HepG2 (cell line): ENCODE data around the gene RPH3AL. TPM values are rescaled to one million over a fixed set of nuclear protein-coding genes. Genes with fewer than 3 reads are reported as not detected.

ENCODE experiments used
- ATAC-seq: fragments of 200-7000 bp; cut with Tn5 transposase; 3 replicates; pipeline ENCODE4 v1.9.1; 2020; ENCODE audit warnings: mild to moderate bottlenecking, moderate library complexity
- BruUV-seq: library from RNA; stranded (reverse); fragments of 400-500 nt; replicated peaks from 2 replicates; lab custom pipeline; 2021; lab: Mats Ljungman, UMichigan
- CTCF ChIA-PET: fragments of 300-600 bp; formaldehyde crosslinking; extraction: SDS; loops from one replicate; lab custom pipeline; 2021; ENCODE audit warnings: low total read pairs, inconsistent platforms, low intra/inter-chr PET ratio; lab: Yijun Ruan, JAX
- POLR2A ChIA-PET: fragments of 350-600 bp; sonication (Branson Sonifier 250); formaldehyde crosslinking; loops from one replicate; lab custom pipeline; 2020; ENCODE audit warnings: antibody characterized with exemption, inconsistent platforms; lab: Yijun Ruan, JAX
- DNase-seq: peaks from one replicate; pipeline ENCODE4 v3.0.0-alpha.2; 2015; ENCODE audit warnings: low spot score
- FAIRE-seq: peaks from 3 replicates; lab custom pipeline; 2011; peaks lifted over from hg19 to GRCh38; lab: Jason Lieb, UNC
- H2AFZ ChIP-seq: one replicate; pipeline ENCODE4 v1.6.1; 2011; ENCODE audit warnings: low read length, inconsistent platforms
- H3K27ac ChIP-seq: fragments of 300-600 bp; 3 replicates; pipeline ENCODE4 v1.8.0; 2011; ENCODE audit warnings: mixed run types, mild to moderate bottlenecking, mixed read lengths, low read length, inconsistent platforms; ENCODE audit not compliant: insufficient read depth; ENCODE audit errors: extremely low read length
- H3K27me3 ChIP-seq, 2 experiments: fragments of 200-600 bp in 1 of 2; 2 replicates in 1 of 2; 3 replicates in 1 of 2; pipeline versions ENCODE4 v1.6.0 to v1.8.0; 2011; ENCODE audit warnings: low read length in 2 of 2, mild to moderate bottlenecking in 2 of 2, moderate library complexity in 2 of 2, inconsistent platforms in 1 of 2; ENCODE audit not compliant: insufficient read depth in 2 of 2, control insufficient read depth in 1 of 2
- H3K36me3 ChIP-seq, 2 experiments: fragments of 200-600 bp in 1 of 2; replicated peaks in 1 of 2; 2 replicates in 1 of 2; 3 replicates in 1 of 2; pipeline versions ENCODE4 v1.5.1 to v1.8.0; 2011; ENCODE audit warnings: low read length in 2 of 2, inconsistent platforms in 1 of 2; ENCODE audit not compliant: insufficient read depth in 2 of 2, control insufficient read depth in 1 of 2
- H3K4me1 ChIP-seq: 2 replicates; pipeline ENCODE4 v1.5.1; 2012; ENCODE audit warnings: low read length, inconsistent platforms; ENCODE audit not compliant: insufficient read depth
- H3K4me2 ChIP-seq: 2 replicates; pipeline ENCODE4 v1.6.0; 2011; ENCODE audit warnings: low read depth, low read length, inconsistent platforms
- H3K4me3 ChIP-seq, 3 experiments: fragments of 200-600 bp in 1 of 3; sonication (generic), shearing (Covaris generic) in 1 of 3; replicated peaks in 1 of 3; 2 replicates each; pipeline ENCODE4 v1.5.1; 2011 to 2016; ENCODE audit warnings: low read length in 3 of 3, inconsistent platforms in 2 of 3, low read depth in 2 of 3, mild to moderate bottlenecking in 2 of 3, control low read depth in 1 of 3, mixed read lengths in 1 of 3; ENCODE audit not compliant: insufficient read depth in 1 of 3
- H3K79me2 ChIP-seq: one replicate; pipeline ENCODE4 v1.6.1; 2011; ENCODE audit warnings: low read length, inconsistent platforms; ENCODE audit not compliant: insufficient read depth
- H3K9ac ChIP-seq: 2 replicates; pipeline ENCODE4 v1.6.0; 2011; ENCODE audit warnings: mild to moderate bottlenecking, low read depth, low read length, inconsistent platforms; ENCODE audit not compliant: insufficient read depth
- H3K9me3 ChIP-seq: 2 replicates; pipeline ENCODE4 v1.5.1; 2012; ENCODE audit warnings: mild to moderate bottlenecking, low read length
- H4K20me1 ChIP-seq: 2 replicates; pipeline ENCODE4 v1.6.0; 2011; ENCODE audit warnings: inconsistent platforms, mild to moderate bottlenecking, low read length, moderate library complexity; ENCODE audit not compliant: insufficient read depth
- GFI1 ChIP-seq: sonication (generic); formaldehyde crosslinking; IDR thresholded peaks from 2 replicates; pipeline ENCODE4 v1.5.0; 2020; ENCODE audit warnings: missing genetic modification reagents, mild to moderate bottlenecking, borderline replicate concordance
- MXD3 ChIP-seq: IDR thresholded peaks from 2 replicates; pipeline ENCODE4 v1.6.1; 2016; ENCODE audit warnings: mild to moderate bottlenecking, missing biosample characterization, missing genetic modification reagents
- NCOA2 ChIP-seq: sonication (generic); formaldehyde crosslinking; IDR thresholded peaks from 2 replicates; pipeline ENCODE4 v1.8.0; 2022; ENCODE audit warnings: inconsistent platforms
- SMAD1 ChIP-seq: sonication (generic); formaldehyde crosslinking; IDR thresholded peaks from 2 replicates; pipeline ENCODE4 v1.4.0; 2020; ENCODE audit warnings: missing genetic modification reagents, low read depth, mild to moderate bottlenecking, borderline replicate concordance
- ZFP82 ChIP-seq: sonication (generic); formaldehyde crosslinking; IDR thresholded peaks from 2 replicates; pipeline ENCODE4 v1.5.1; 2020; ENCODE audit warnings: mild to moderate bottlenecking, missing genetic modification reagents, borderline replicate concordance
- ZNF605 ChIP-seq: sonication (generic); formaldehyde crosslinking; IDR thresholded peaks from 2 replicates; pipeline ENCODE4 v1.8.0; 2022; ENCODE audit warnings: mild to moderate bottlenecking, missing genetic modification reagents
- ZNF777 ChIP-seq: sonication (generic); formaldehyde crosslinking; IDR thresholded peaks from 2 replicates; pipeline ENCODE4 v1.4.0; 2020; ENCODE audit warnings: missing genetic modification reagents
- ZNF782 ChIP-seq: sonication (generic); formaldehyde crosslinking; IDR thresholded peaks from 2 replicates; pipeline ENCODE4 v1.4.0; 2020; ENCODE audit warnings: missing genetic modification reagents, mild to moderate bottlenecking, borderline replicate concordance
- WGBS: methylation state at CpG from one replicate; pipeline ENCODE4 v1.1.6; 2017; ENCODE audit warnings: low lambda C conversion rate; 5-methylcytosine and 5-hydroxymethylcytosine counted together
- in situ Hi-C: cut with HindIII; loops from 2 replicates; pipeline ENCODE4 v1.10.0; 2017; ENCODE audit warnings: low pct_unique_long_range_greater_than_20kb; ENCODE audit not compliant: extremely low pct_ligation_motif_present
- intact Hi-C: fragments of 100-400 bp; cut with micrococcal nuclease; formaldehyde crosslinking; loops from one replicate; pipeline ENCODE4 v1.10.0; 2022; ENCODE audit not compliant: unreplicated experiment
- polyA plus RNA-seq, 8 experiments: library from polyadenylated mRNA; depleted of rRNA in 3 of 8; stranded (reverse) in 7 of 8; unstranded in 1 of 8; fragments of >200 nt; fragmentation: Illumina TruSeq in 4 of 8; extraction: Trizol in 4 of 8; gene quantifications; 2 replicates each; pipeline versions ENCODE4 v1.2.1 to v1.2.3, GENCODE V29; 2011 to 2016; ENCODE audit warnings: low read depth in 4 of 8, missing spikeins in 1 of 8, mixed read lengths in 1 of 8; ENCODE audit not compliant: insufficient read depth in 1 of 8
- total RNA-seq, 5 experiments: library from RNA; depleted of rRNA; stranded (reverse); fragments of >200 nt; fragmentation: Illumina TruSeq; extraction: Trizol; gene quantifications; 2 replicates each; pipeline ENCODE4 v1.2.3, GENCODE V29; 2016; ENCODE audit warnings: low read depth in 1 of 5
- TF ChIP-seq, protein P1 (sequence below): sonication (generic); formaldehyde crosslinking; IDR thresholded peaks from 2 replicates; pipeline ENCODE4 v1.5.1; 2020; ENCODE audit warnings: missing genetic modification reagents, mild to moderate bottlenecking, borderline replicate concordance

RPH3AL gene
- total and polyA plus RNA-seq, 2 of the 13 experiments (the other 11 are each of a cell fraction or from before 2014, with no cell fraction given): 7.8 to 16.4 TPM

GRCh38 chr17:252456-252855, 100.2 kb downstream of the RPH3AL start:
- Histone ChIP-seq H4K20me1 (no peaks in the 10 kb centered on the region), H3K4me2 (no peak overlapping the region), H3K9me3 (no peaks in the 10 kb centered on the region), H3K27ac (no peak overlapping the region), H3K36me3 (peaks cover 0 to 5% of the 10 kb centered on the region in 2 experiments; a peak in 1 of 5 replicates), H2AFZ (no peak overlapping the region), H3K4me1 (no peaks in the 10 kb centered on the region), H3K4me3 (no peak overlapping the region), H3K9ac (no peak overlapping the region), H3K79me2 (no peaks in the 10 kb centered on the region), H3K27me3 (no peaks in the 10 kb centered on the region)
- ATAC-seq (no peak), FAIRE-seq (no peak), DNase-seq (no peak)
- 93% methylated on average over 13 of the region's 13 CpGs for WGBS
- in situ Hi-C loops: no loop called here
- BruUV-seq: no TSS peak
- ChIA-PET POLR2A (no interaction called here), CTCF (no interaction called here)
- intact Hi-C loops: no loop called here
- TF ChIP-seq, protein P1, sequence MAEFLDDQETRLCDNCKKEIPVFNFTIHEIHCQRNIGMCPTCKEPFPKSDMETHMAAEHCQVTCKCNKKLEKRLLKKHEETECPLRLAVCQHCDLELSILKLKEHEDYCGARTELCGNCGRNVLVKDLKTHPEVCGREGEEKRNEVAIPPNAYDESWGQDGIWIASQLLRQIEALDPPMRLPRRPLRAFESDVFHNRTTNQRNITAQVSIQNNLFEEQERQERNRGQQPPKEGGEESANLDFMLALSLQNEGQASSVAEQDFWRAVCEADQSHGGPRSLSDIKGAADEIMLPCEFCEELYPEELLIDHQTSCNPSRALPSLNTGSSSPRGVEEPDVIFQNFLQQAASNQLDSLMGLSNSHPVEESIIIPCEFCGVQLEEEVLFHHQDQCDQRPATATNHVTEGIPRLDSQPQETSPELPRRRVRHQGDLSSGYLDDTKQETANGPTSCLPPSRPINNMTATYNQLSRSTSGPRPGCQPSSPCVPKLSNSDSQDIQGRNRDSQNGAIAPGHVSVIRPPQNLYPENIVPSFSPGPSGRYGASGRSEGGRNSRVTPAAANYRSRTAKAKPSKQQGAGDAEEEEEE (CRISPR knock-in tag): no peak
- TF ChIP-seq ZNF777 (CRISPR knock-in tag): no peak
- TF ChIP-seq ZNF782 (CRISPR knock-in tag): no peak
- TF ChIP-seq ZNF605: no peak
- TF ChIP-seq NCOA2 (CRISPR knock-in tag): no peak
- TF ChIP-seq MXD3 (CRISPR knock-in tag): no peak
- no peak for TF ChIP-seq ZFP82 (CRISPR knock-in tag)
- no peak for TF ChIP-seq GFI1 (CRISPR knock-in tag)
- TF ChIP-seq SMAD1 (CRISPR knock-in tag): no peak
